Cortex of kidney (tissue), 1 donor: Measurements from ENCODE around the gene GOT1.
A peak's percentile ranks its signal among the peaks of the same experiment; 100 is the strongest.

Experiments
- DNase-seq: peaks from one replicate; lab custom pipeline; 2025; lab: John Stamatoyannopoulos, UW

The GOT1 gene

DNA sequence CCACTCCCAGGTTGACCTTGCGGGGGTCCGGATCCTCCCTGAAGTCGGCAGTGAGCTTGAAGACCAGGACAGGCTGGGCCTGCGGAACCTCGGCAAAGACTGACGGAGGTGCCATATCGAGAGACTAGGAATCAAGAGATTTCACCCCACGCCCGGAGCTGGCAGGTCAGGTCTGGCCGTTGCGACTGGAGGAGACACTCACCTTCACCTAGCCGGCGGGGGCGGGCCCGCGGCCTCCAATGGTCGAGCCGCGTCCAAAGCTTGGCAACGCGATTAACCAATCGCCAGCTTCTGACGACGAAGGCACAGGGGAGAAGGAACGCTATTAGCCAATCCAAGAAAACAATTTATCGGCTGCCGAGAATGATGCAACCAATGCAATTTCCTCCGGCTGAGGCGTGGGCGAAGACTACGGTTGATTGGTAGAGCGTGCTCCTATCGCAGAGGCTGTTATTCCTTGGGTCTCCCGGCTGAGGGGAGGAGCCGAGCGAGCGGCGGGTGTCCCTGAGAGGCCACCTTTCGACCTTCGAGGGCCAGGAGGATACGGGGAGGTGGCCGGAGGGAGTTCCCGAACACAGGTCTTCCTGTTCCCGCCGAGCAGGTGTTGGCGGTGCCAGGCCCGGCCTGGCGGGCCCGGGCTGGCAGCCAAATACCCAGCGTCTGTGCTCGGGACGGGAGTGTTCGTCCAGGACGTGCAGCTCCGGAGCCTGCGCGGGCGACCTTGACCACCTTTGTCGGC, at the start of gene GOT1:
GOT1 (minus strand) TSS at position 174 of the 739 bp plus-strand sequence; CDS start at position 115, 59 bp downstream.
- DNase-seq: peak; percentile 96

DNA sequence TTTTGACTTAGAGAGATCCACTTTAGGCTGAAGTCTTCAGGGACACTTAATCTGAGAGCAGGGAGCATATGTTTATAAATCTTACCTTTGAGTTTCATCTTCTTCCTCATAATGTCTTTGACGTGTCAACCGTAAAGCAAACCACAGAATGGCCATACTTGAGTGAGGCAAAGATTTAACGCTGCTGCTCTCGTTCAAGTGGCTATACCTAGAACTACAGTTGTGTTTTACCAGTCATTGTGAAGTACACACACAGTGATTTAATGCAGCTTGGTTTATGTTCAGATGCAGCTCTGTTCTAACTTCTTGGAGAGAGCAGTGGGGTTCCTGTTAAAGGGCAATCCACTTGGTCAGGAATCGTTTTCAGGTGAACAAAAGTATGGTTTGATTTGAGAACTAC, 39.9 kb upstream of the GOT1 start:
- no peak for DNase-seq

GRCh38 chr10:99467236-99467999, 37.0 kb upstream of the GOT1 start:
- DNase-seq: no peak

DNA sequence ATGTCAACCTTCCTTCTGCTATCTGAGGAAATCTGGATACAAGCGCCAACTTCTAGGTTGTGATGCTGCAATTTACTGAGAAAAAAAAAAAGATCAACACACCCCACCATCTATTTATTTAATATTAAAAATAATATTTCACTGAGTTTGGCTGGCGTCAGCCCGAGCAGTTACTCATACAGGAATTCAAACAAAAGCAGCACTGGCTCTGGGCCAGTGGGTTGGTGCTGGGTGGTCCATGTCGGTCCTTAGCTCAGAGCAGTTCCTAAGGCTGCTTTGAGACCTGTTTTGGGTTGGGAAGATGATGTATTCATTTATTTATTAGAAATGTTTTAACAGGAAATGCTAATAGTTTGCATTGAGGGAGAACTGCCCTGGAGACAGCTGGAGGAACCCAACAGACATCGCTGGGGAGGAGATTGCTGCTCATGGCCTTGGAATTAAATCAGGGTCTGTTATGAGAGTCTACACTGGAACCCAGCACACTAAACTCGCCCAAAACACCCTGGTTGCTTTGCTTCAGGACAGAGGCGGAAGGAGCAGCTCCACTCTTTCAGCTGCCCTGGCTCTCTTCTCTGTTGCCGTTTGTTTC, 36.3 kb upstream of the GOT1 start:
- DNase-seq: no peak

GRCh38 chr10:99461230-99461629, 30.8 kb upstream of the GOT1 start:
- no peak for DNase-seq

DNA sequence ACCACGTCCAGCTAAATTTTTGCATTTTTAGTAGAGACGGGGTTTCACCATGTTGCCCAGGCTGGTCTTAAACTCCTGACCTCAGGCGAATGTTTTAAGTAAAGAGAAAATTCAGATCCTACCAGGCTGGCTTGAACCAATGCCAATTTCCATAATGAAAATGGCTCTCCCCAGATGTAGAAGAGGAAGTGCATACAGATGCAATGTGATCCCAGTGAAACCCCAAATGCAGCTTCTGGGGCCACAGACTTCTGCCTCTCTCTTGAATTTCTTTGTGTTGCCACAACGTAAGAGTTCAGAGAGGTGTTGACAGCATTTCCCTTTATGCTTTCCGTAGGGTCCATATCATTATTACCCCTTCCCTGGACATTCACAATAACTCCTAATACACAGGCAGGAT, 29.6 kb upstream of the GOT1 start:
- no peak for DNase-seq

GRCh38 chr10:99459217-99459616, 28.8 kb upstream of the GOT1 start:
- DNase-seq: no peak

DNA sequence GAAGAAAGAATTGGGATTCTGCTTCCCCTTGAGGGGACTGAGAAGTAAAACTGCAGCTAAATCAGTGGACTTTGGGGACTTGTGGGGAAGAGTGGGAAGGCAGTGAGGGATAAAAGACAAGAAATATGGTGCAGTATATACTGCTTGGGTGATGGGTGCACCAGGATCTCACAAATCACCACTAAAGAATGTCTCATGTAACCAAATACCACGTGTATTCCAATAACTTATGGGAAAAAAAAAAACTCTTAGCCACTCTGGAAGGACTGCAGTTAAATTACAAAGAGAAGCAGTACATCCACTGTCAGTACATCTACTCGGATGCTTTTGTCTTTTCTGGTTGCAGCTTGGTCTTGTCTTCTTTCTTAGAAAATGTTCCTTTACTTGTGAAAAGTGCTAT, 27.4 kb upstream of the GOT1 start:
- no peak for DNase-seq

GRCh38 chr10:99456931-99457288, 26.5 kb upstream of the GOT1 start:
- no peak for DNase-seq

- no peak for DNase-seq
Observed at GRCh38 chr10:99456207-99456930, 25.9 kb upstream of the GOT1 start.

GRCh38 chr10:99451981-99452380, 21.6 kb upstream of the GOT1 start:
- no peak for DNase-seq

GRCh38 chr10:99451499-99451788, 21.0 kb upstream of the GOT1 start:
- no peak for DNase-seq

DNA sequence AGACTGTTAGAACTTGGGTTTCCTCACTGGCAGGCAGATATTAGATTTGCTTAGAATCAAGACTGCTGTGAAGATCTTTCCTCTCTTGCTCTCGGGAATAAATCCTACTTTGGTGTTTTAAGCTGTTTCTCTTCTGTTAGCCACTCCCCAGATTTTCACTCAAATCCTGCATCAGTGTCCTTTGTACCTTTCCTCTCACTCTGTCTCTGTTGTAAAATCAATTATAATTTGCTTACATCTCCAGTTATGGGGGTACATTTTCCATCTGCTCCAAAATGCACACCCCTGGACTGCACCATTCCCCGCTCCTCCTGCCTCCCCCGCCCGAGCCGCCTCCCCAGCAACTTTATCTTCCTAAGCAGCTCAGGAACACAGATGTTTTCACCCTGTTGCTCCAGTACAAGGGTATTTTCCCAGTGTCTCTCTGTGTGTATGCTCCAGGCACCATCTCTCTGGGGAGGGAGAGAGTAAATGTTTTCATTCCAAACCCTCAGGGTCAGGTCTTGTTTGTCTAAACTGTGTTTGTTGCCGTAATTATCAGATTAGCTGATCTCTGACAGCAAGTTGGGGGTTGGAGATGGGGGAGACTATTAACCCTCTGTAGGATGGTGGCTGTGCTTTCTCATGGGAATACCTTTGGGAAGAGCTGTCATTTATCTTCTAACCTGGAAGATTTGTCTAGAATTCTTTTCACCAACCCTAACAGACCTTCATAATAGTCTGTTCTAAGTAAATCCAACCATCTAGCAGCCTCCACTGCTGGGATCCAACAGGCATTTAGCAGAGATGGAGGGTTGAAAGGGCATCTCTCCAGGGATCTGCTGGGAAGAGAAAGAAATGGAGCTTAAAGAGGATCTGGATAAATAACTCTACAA, 20.4 kb upstream of the GOT1 start:
- DNase-seq: no peak

GRCh38 chr10:99450156-99450555, 19.7 kb upstream of the GOT1 start:
- no peak for DNase-seq

GRCh38 chr10:99449023-99449422, 18.6 kb upstream of the GOT1 start:
- DNase-seq: no peak

- DNase-seq: no peak
Observed at GRCh38 chr10:99444383-99445045, 14.1 kb upstream of the GOT1 start.

- no peak for DNase-seq
Observed at GRCh38 chr10:99443500-99443899, 13.1 kb upstream of the GOT1 start.

DNA sequence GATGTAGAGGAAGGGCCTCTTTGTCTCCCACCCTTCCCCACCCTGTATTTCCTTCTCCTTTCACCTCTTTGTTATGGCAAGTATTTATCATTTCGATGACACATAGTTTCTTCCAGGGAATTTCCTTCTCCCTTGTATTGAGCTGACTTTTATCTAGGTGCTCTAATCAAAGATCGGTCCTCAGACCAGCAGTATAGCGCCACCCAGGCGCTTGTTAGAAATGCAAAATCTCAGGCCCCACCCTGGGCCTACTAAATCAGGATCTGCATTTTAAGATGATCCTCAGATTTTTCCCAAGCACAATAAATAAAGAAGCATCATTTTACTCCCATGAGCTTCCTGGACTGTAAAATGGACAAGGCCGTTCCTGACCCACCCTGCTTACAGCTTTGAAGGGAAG, 12.0 kb upstream of the GOT1 start:
- DNase-seq: no peak

DNA sequence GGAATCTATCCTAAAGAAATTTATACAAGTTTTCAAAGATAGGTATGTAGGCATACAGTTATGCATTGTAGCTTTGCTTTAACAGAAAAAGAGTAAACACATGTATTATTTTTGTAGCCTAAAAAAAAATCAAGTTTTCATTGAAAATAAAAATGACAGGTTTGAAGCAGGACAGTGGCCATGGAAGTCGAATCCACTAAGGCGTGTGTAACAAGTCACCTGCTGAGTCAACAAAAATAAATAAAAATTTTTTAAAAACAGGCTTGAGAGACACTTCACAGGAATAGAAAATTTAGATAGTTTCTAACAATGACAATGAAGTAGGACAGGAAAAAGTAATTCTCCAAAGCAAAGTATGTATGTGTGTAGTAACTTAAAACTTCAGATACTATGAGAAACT, 8.5 kb upstream of the GOT1 start:
- no peak for DNase-seq

DNA sequence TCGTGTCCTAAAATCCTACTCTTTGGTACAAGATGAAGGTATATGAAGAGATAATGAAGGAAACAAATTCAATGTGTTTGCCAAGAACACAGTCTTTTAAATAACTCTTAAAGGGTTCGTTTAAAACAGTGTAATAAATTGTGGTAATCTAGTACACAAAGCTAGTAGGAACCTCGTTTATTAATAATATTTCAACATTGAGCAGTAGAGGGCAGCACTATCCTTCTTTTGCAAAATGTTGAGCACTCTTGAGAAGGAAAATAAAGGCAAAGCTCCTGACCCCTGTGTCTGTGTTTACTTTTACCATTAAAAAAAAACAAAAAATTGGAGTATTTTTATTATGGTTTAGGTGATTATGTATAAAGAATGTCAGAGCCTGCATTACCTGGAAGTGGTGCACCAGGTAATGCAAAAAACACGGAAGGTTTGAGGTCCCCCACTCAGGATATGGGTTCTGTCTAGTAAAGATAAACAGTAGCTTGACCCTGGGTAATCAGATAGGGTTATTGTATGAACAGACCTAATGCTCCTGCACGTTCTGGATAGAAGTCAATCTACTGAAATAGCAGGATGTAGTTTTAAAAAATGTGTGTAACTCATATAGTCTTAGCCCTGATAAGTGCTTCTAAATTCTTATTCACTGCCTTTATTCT, 5.7 kb upstream of the GOT1 start:
- DNase-seq: no peak
